A549 (cell line): ENCODE measurements around the gene OR10G7. TPM values are rescaled to one million over a fixed set of nuclear protein-coding genes. Genes with fewer than 3 reads are reported as not detected.

Experiments used
- ATAC-seq, 2 experiments: fragments of 200-7000 bp in 1 of 2; fragments of >200 bp in 1 of 2; cut with Nextera tagmentation in 1 of 2; cut with Tn5 transposase in 1 of 2; 3 replicates each; pipeline versions ENCODE4 v1.8.0 to v1.9.1; 2018 to 2020; ENCODE audit warnings: mild to moderate bottlenecking in 1 of 2, moderate library complexity in 1 of 2
- CTCF ChIA-PET: fragments of 300-600 bp; sonication (Branson Sonifier 250); formaldehyde crosslinking; extraction: SDS; loops from one replicate; lab custom pipeline; 2021; ENCODE audit warnings: antibody characterized with exemption, inconsistent platforms; lab: Yijun Ruan, JAX
- POLR2A ChIA-PET: fragments of 350-600 bp; formaldehyde crosslinking; extraction: SDS; loops from one replicate; lab custom pipeline; 2021; ENCODE audit warnings: antibody characterized with exemption, inconsistent platforms; lab: Yijun Ruan, JAX
- DNase-seq, 2 experiments: peaks; one replicate each; pipeline versions ENCODE4 v3.0.0 to v3.0.0-alpha.2; 2011 to 2016; ENCODE audit warnings: low read depth in 1 of 2, low spot score in 1 of 2
- FAIRE-seq: peaks from 2 replicates; lab custom pipeline; 2011; peaks lifted over from hg19 to GRCh38; lab: Jason Lieb, UNC
- H3K27ac ChIP-seq, 2 experiments: fragments of >200 bp; sonication (Bioruptor Twin); formaldehyde crosslinking; 3 replicates each; pipeline ENCODE4 v1.5.1; 2016 to 2017
- H3K4me1 ChIP-seq: fragments of >200 bp; sonication (Bioruptor Twin); formaldehyde crosslinking; 3 replicates; pipeline ENCODE4 v1.6.1; 2016
- H3K4me2 ChIP-seq: fragments of >200 bp; sonication (Bioruptor Twin); formaldehyde crosslinking; 3 replicates; pipeline ENCODE4 v1.6.1; 2016
- H3K4me3 ChIP-seq: fragments of >200 bp; sonication (Bioruptor Twin); formaldehyde crosslinking; 3 replicates; pipeline ENCODE4 v1.5.1; 2016
- H3K9me3 ChIP-seq: fragments of >200 bp; sonication (Bioruptor Twin); formaldehyde crosslinking; 3 replicates; pipeline ENCODE4 v1.6.1; 2016
- EHF ChIP-seq: fragments of 250-450 bp; sonication (Bioruptor Pico); IDR thresholded peaks from 2 replicates; pipeline ENCODE4 v1.5.0; 2020; ENCODE audit warnings: mild to moderate bottlenecking
- EHMT2 ChIP-seq: fragments of 200-600 bp; sonication (generic); IDR thresholded peaks from 2 replicates; pipeline ENCODE4 v1.6.1; 2016; ENCODE audit warnings: antibody characterized with exemption, low read depth, mild to moderate bottlenecking, moderate library complexity
- EP300 ChIP-seq, 2 experiments: fragments of >200 bp; sonication (Bioruptor Twin); formaldehyde crosslinking; IDR thresholded peaks; 2 replicates in 1 of 2; 3 replicates in 1 of 2; pipeline ENCODE4 v1.6.1; 2016 to 2017
- GATA3 ChIP-seq: IDR thresholded peaks from 2 replicates; pipeline ENCODE4 v1.6.1; 2012; ENCODE audit warnings: borderline replicate concordance
- RAD21 ChIP-seq, 2 experiments: fragments of >200 bp in 1 of 2; sonication (Bioruptor Twin) in 1 of 2; formaldehyde crosslinking in 1 of 2; IDR thresholded peaks in 1 of 2; conservative IDR thresholded peaks in 1 of 2; 2 replicates in 1 of 2; 3 replicates in 1 of 2; pipeline ENCODE4 v1.6.1; 2012 to 2018; ENCODE audit warnings: inconsistent platforms in 1 of 2
- SMC3 ChIP-seq: fragments of >200 bp; sonication (Bioruptor Twin); formaldehyde crosslinking; IDR thresholded peaks from 3 replicates; pipeline ENCODE4 v1.6.1; 2018; ENCODE audit warnings: inconsistent platforms
- TP53 ChIP-seq: fragments of 250-450 bp; sonication (Bioruptor Pico); IDR thresholded peaks from 2 replicates; pipeline ENCODE4 v1.5.0; 2021; ENCODE audit warnings: mild to moderate bottlenecking, moderate library complexity
- ZC3H11A ChIP-seq: fragments of 450-650 bp; IDR thresholded peaks from 2 replicates; pipeline ENCODE4 v1.6.1; 2014; ENCODE audit warnings: antibody characterized with exemption, mild to moderate bottlenecking
- WGBS: methylation state at CpG from one replicate; pipeline ENCODE4 v1.1.6; 2017; ENCODE audit errors: missing lambda C conversion rate; 5-methylcytosine and 5-hydroxymethylcytosine counted together
- polyA plus RNA-seq, 4 experiments: library from polyadenylated mRNA; depleted of rRNA in 3 of 4; stranded (reverse); fragments of >200 nt; fragmentation: RNase III in 1 of 4; extraction: RNeasy Plus Mini Kit Qiagen cat#74134 plus additional on column Dnase treatment in 1 of 4; gene quantifications; 2 replicates in 3 of 4; 3 replicates in 1 of 4; pipeline ENCODE4 v1.2.3, GENCODE V29; 2011 to 2017
- TF ChIP-seq, protein P1 (sequence below): IDR thresholded peaks from 2 replicates; pipeline ENCODE4 v1.6.1; 2012; ENCODE audit warnings: low read depth, borderline replicate concordance
- TF ChIP-seq, protein P2 (sequence below): fragments of >200 bp; sonication (Bioruptor Twin); formaldehyde crosslinking; IDR thresholded peaks from 3 replicates; pipeline ENCODE4 v1.5.1; 2016
- TF ChIP-seq, protein P3 (sequence below): fragments of 200-600 bp; sonication (generic); IDR thresholded peaks from 2 replicates; pipeline ENCODE4 v1.6.1; 2016; ENCODE audit warnings: antibody characterized with exemption, mild to moderate bottlenecking, moderate library complexity
- TF ChIP-seq, protein P4 (sequence below): IDR thresholded peaks from 2 replicates; pipeline ENCODE4 v1.6.1; 2012

Gene OR10G7
- polyA plus RNA-seq, 2 of the 4 experiments (the other 2 are of a cell fraction) = not detected

DNA sequence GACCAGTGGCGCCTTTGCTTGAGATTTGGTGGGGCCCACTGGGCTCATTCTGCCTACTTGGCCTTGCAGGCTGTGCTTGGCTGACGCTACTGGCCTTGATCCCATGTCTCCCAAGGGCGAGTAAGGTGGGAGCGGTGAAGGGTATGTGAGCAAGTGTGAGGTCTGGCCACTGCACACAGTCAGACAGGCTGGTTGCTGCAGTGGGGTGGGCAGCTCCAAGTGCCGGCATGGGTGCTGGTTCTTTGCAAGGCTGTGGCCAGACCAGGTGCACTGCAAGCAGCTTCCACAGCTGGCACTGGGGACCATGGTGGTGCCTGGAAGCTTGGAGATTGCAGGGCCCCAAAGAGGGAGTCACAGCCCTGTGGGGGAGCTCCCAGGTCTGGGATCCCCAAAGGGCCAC is 33.4 kb upstream of the OR10G7 start:
- no peak for TF ChIP-seq EP300 (IDR thresholded peaks at IDR 0.05)
- TF ChIP-seq, protein P1, sequence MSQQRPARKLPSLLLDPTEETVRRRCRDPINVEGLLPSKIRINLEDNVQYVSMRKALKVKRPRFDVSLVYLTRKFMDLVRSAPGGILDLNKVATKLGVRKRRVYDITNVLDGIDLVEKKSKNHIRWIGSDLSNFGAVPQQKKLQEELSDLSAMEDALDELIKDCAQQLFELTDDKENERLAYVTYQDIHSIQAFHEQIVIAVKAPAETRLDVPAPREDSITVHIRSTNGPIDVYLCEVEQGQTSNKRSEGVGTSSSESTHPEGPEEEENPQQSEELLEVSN = no peak
- H3K4me1 ChIP-seq = no peaks in the 10 kb centered on the region
- WGBS = 86% methylated on average over 2 of the region's 5 CpGs
- no peak overlapping the region for H3K4me3 ChIP-seq
- H3K9me3 ChIP-seq = no peaks in the 10 kb centered on the region
- DNase-seq = no peak
- no peak overlapping the region for H3K27ac ChIP-seq
- no peak overlapping the region for H3K4me2 ChIP-seq
- no peak for FAIRE-seq
- POLR2A ChIA-PET = no interaction called here
- CTCF ChIA-PET = interaction anchor here (1.5 kb wide), 1 partner anchor 120 kb away, joined by 5 read pairs; no protein-coding TSS in a partner anchor
- ATAC-seq = no peak

DNA sequence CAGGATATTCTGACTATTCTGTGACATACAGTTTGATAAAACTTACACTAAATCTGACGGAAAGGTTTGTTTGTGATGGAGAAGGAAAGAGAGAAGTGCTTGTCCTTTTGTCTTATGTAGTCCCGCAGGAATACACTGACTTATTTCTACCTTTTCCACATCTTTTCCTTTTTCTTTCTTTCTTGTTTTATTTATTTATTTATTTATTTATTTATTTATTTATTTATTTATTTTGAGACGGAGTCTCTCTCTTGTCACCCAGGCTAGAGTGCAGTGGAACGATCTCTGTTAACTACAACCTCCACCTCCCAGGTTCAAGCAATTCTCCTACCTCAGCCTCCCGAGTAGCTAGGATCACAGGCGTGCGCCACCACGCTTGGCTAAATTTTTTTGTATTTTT is 31.0 kb upstream of the OR10G7 start:
- no peak for DNase-seq
- Histone ChIP-seq H3K4me1 (no peaks in the 10 kb centered on the region), H3K9me3 (no peaks in the 10 kb centered on the region), H3K4me3 (no peak overlapping the region), H3K4me2 (no peak overlapping the region), H3K27ac (no peak overlapping the region)
- CTCF ChIA-PET = interaction anchor here (0.8 to 1.4 kb wide), 13 partner anchors 8 to 514 kb away, joined by 3 to 5 read pairs (median 4); no protein-coding TSS in a partner anchor
- WGBS = 65% methylated on average over 8 of the region's 8 CpGs
- FAIRE-seq = no peak
- POLR2A ChIA-PET = interaction anchor here (0.7 kb wide), 1 partner anchor 333 kb away, joined by 3 read pairs; no protein-coding TSS in a partner anchor
- no peak for ATAC-seq
- TF ChIP-seq EP300 (IDR thresholded peaks at IDR 0.05) (no peak), ZC3H11A (peak; percentile 76)

DNA sequence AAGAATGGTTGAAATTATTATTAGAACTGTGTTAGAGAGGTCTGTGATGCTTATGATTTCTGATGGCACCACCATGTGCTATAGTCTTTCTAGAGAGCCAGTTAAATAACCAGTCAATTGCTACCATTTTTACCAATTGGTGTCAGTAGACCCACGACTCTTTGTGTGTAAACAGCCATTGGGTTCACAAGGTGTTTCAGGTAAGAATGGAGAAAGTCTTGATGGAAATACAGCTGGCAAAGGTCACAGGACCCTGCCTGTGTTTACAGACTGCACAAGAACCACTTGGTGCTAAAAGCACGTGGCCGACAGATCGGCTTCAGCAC is 30.5 kb upstream of the OR10G7 start:
- POLR2A ChIA-PET = no interaction called here
- WGBS = 40% methylated on average over 1 of the region's 4 CpGs
- no peak for ATAC-seq

DNA sequence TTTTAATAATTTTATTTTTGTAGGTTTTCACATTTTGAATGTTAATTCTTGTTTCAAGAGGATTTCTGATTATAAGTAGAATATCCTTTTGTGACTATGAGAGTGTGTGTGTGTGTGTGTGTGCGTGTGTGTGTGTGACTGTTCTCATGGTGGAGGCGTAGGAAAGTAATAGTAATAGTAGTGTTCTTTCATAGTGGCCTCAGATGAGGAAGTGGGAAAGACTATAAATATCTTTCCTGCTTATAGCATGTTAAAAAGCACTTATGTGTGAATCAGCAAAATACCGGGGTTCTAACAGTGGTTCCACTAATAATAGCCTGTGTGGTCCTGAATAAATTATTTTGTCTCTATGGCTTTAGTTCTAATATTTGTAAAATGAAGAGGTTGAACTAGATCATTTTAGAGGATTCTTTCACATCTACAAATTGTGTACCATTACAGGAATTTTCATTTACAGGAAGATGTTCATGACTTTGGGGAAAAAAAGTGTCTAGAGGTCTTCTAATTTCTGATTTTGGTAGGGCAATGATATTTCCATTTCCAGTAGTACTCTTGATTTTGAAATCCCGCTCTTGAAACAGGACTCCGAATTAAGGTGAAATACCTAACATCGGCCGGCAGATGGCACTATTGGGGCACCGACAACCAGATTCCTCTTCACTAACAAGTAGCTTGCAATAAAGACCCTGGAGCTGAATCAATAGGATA is 29.9 kb upstream of the OR10G7 start:
- TF ChIP-seq RAD21 (conservative IDR thresholded peaks at IDR 0.05 in 1 of 2, IDR thresholded peaks at IDR 0.05 in 1 of 2) (peak; percentile 65 to 66), SMC3 (peak; percentile 57; the same call in 2 of the 3 replicates), EHMT2 (no peak)
- TF ChIP-seq, protein P2, sequence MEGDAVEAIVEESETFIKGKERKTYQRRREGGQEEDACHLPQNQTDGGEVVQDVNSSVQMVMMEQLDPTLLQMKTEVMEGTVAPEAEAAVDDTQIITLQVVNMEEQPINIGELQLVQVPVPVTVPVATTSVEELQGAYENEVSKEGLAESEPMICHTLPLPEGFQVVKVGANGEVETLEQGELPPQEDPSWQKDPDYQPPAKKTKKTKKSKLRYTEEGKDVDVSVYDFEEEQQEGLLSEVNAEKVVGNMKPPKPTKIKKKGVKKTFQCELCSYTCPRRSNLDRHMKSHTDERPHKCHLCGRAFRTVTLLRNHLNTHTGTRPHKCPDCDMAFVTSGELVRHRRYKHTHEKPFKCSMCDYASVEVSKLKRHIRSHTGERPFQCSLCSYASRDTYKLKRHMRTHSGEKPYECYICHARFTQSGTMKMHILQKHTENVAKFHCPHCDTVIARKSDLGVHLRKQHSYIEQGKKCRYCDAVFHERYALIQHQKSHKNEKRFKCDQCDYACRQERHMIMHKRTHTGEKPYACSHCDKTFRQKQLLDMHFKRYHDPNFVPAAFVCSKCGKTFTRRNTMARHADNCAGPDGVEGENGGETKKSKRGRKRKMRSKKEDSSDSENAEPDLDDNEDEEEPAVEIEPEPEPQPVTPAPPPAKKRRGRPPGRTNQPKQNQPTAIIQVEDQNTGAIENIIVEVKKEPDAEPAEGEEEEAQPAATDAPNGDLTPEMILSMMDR = peak; percentile 68
- H3K9me3 ChIP-seq = no peaks in the 10 kb centered on the region
- WGBS = 7% methylated on average over 8 of the region's 8 CpGs
- no peak overlapping the region for H3K27ac ChIP-seq
- ChIA-PET CTCF (interaction anchor here (0.7 to 1.4 kb wide), 20 partner anchors 9 to 515 kb away, joined by 3 to 6 read pairs (median 4); partner anchors contain the start of gene VWA5A), POLR2A (no interaction called here)
- no peak overlapping the region for H3K4me3 ChIP-seq
- H3K4me1 ChIP-seq = no peaks in the 10 kb centered on the region
- DNase-seq (peak; percentile 10 to 71), FAIRE-seq (no peak), ATAC-seq (peak in 1 of 2 experiments; percentile 37; a peak in 2 of 6 replicates)
- no peak overlapping the region for H3K4me2 ChIP-seq

More for the DNA sequence above, 30.5 kb upstream of the OR10G7 start:
- Histone ChIP-seq H3K27ac (no peak overlapping the region), H3K4me3 (no peak overlapping the region), H3K4me2 (no peak overlapping the region; the same call in 2 of the 3 replicates), H3K4me1 (no peaks in the 10 kb centered on the region), H3K9me3 (no peaks in the 10 kb centered on the region)
- CTCF ChIA-PET = interaction anchor here (0.7 to 1.4 kb wide), 18 partner anchors 8 to 514 kb away, joined by 3 to 5 read pairs (median 4); partner anchors contain the start of gene VWA5A
- FAIRE-seq = no peak
- no peak for TF ChIP-seq TP53 (CRISPR knock-in tag)
- TF ChIP-seq EHF (CRISPR knock-in tag) = no peak
- no peak for TF ChIP-seq GATA3
- TF ChIP-seq, protein P3, sequence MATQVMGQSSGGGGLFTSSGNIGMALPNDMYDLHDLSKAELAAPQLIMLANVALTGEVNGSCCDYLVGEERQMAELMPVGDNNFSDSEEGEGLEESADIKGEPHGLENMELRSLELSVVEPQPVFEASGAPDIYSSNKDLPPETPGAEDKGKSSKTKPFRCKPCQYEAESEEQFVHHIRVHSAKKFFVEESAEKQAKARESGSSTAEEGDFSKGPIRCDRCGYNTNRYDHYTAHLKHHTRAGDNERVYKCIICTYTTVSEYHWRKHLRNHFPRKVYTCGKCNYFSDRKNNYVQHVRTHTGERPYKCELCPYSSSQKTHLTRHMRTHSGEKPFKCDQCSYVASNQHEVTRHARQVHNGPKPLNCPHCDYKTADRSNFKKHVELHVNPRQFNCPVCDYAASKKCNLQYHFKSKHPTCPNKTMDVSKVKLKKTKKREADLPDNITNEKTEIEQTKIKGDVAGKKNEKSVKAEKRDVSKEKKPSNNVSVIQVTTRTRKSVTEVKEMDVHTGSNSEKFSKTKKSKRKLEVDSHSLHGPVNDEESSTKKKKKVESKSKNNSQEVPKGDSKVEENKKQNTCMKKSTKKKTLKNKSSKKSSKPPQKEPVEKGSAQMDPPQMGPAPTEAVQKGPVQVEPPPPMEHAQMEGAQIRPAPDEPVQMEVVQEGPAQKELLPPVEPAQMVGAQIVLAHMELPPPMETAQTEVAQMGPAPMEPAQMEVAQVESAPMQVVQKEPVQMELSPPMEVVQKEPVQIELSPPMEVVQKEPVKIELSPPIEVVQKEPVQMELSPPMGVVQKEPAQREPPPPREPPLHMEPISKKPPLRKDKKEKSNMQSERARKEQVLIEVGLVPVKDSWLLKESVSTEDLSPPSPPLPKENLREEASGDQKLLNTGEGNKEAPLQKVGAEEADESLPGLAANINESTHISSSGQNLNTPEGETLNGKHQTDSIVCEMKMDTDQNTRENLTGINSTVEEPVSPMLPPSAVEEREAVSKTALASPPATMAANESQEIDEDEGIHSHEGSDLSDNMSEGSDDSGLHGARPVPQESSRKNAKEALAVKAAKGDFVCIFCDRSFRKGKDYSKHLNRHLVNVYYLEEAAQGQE = no peak
- TF ChIP-seq, protein P4, sequence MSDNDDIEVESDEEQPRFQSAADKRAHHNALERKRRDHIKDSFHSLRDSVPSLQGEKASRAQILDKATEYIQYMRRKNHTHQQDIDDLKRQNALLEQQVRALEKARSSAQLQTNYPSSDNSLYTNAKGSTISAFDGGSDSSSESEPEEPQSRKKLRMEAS = no peak
- DNase-seq = no peak
